MCF 10A (cell line): ENCODE measurements around the gene JCAD. TPM values are rescaled to one million over a fixed set of nuclear protein-coding genes. Genes with fewer than 3 reads are reported as not detected.

ENCODE experiments used
- BruUV-seq: library from RNA; stranded (reverse); fragments of 400-500 nt; replicated peaks from 2 replicates; lab custom pipeline; 2021; lab: Mats Ljungman, UMichigan
- CTCF ChIA-PET: fragments of 300-600 bp; sonication (Branson Sonifier 250); formaldehyde crosslinking; extraction: SDS; loops from one replicate; lab custom pipeline; 2021; ENCODE audit warnings: antibody characterized with exemption, inconsistent platforms; lab: Yijun Ruan, JAX
- POLR2A ChIA-PET: fragments of 300-600, 350-650 bp; sonication (Branson Sonifier 250); formaldehyde crosslinking; extraction: SDS; loops from one replicate; lab custom pipeline; 2020; ENCODE audit warnings: antibody characterized with exemption, inconsistent platforms; lab: Yijun Ruan, JAX
- DNase-seq: peaks from one replicate; pipeline ENCODE4 v3.0.0-alpha.2; 2018; ENCODE audit not compliant: unreplicated experiment
- H3K27ac Mint-ChIP-seq: one replicate; pipeline ENCODE4 v1.8.0; 2022; ENCODE audit warnings: mild to moderate bottlenecking, low read depth, mixed read lengths; ENCODE audit not compliant: unreplicated experiment
- H3K27me3 Mint-ChIP-seq: one replicate; pipeline ENCODE4 v1.8.0; 2022; ENCODE audit warnings: mixed read lengths; ENCODE audit not compliant: insufficient read depth, unreplicated experiment
- H3K36me3 Mint-ChIP-seq: one replicate; pipeline ENCODE4 v1.8.0; 2022; ENCODE audit warnings: mild to moderate bottlenecking, moderate library complexity, mixed read lengths; ENCODE audit not compliant: insufficient read depth, unreplicated experiment
- H3K4me1 Mint-ChIP-seq: one replicate; pipeline ENCODE4 v1.8.0; 2022; ENCODE audit warnings: mixed read lengths; ENCODE audit not compliant: insufficient read depth, unreplicated experiment
- H3K4me3 Mint-ChIP-seq: one replicate; pipeline ENCODE4 v1.8.0; 2022; ENCODE audit warnings: mild to moderate bottlenecking, moderate library complexity, mixed read lengths; ENCODE audit not compliant: unreplicated experiment
- H3K9me3 Mint-ChIP-seq: one replicate; pipeline ENCODE4 v1.8.0; 2022; ENCODE audit warnings: mixed read lengths; ENCODE audit not compliant: unreplicated experiment
- CTCF ChIP-seq: fragments of 200-600 bp; IDR thresholded peaks from one replicate; pipeline ENCODE4 v1.8.0; 2022; ENCODE audit warnings: antibody characterized with exemption, mild to moderate bottlenecking; ENCODE audit not compliant: unreplicated experiment
- intact Hi-C: fragments of 100-400 bp; cut with micrococcal nuclease; formaldehyde crosslinking; loops from 2 replicates; pipeline ENCODE4 v1.14.1; 2022
- total RNA-seq: library from RNA; stranded (reverse); gene quantifications from 2 replicates; pipeline ENCODE4 v1.2.3, GENCODE V29; 2022

JCAD gene
- total RNA-seq, 1 experiment from 2014 or later = 0.26 TPM

GRCh38 chr10:30018496-30018895 lies 40.9 kb downstream of the JCAD start:
- ChIA-PET POLR2A (no interaction called here), CTCF (no interaction called here)
- intact Hi-C loops = no loop called here
- TF ChIP-seq CTCF = no peak
- peaks cover 10% of the 10 kb centered on the region for H3K27me3 Mint-ChIP-seq
- DNase-seq = no peak
- H3K4me3 Mint-ChIP-seq = no peak overlapping the region
- no peaks in the 10 kb centered on the region for H3K36me3 Mint-ChIP-seq
- H3K9me3 Mint-ChIP-seq = no peaks in the 10 kb centered on the region
- no peak overlapping the region for H3K27ac Mint-ChIP-seq
- no TSS peak for BruUV-seq
- H3K4me1 Mint-ChIP-seq = peaks cover 6% of the 10 kb centered on the region

GRCh38 chr10:30017966-30018365 lies 41.4 kb downstream of the JCAD start:
- Mint-ChIP-seq H3K9me3 (no peaks in the 10 kb centered on the region), H3K4me3 (no peak overlapping the region), H3K36me3 (no peaks in the 10 kb centered on the region), H3K4me1 (peaks cover 6% of the 10 kb centered on the region), H3K27ac (no peak overlapping the region), H3K27me3 (peaks cover 10% of the 10 kb centered on the region)
- ChIA-PET POLR2A (no interaction called here), CTCF (no interaction called here)
- DNase-seq = no peak
- no TSS peak for BruUV-seq
- intact Hi-C loops = no loop called here
- no peak for TF ChIP-seq CTCF

- intact Hi-C loops = no loop called here
- no TSS peak for BruUV-seq
- no peak for DNase-seq
- CTCF ChIA-PET = no interaction called here
- peaks cover 10% of the 10 kb centered on the region for H3K27me3 Mint-ChIP-seq
- H3K27ac Mint-ChIP-seq = no peak overlapping the region
- H3K4me3 Mint-ChIP-seq = no peak overlapping the region
- TF ChIP-seq CTCF = no peak
- peaks cover 6% of the 10 kb centered on the region for H3K4me1 Mint-ChIP-seq
- POLR2A ChIA-PET = no interaction called here
- no peaks in the 10 kb centered on the region for H3K9me3 Mint-ChIP-seq
- H3K36me3 Mint-ChIP-seq = no peaks in the 10 kb centered on the region
These were observed 41.8 kb downstream of the JCAD start for GRCh38 chr10:30017556-30017955.

- peaks cover 10% of the 10 kb centered on the region for H3K27me3 Mint-ChIP-seq
- ChIA-PET POLR2A (no interaction called here), CTCF (interaction anchor here (0.9 to 1.2 kb wide), 3 partner anchors 12 to 19 kb away, joined by 3 to 4 read pairs (median 3); no protein-coding TSS in a partner anchor)
- DNase-seq = no peak
- no peak overlapping the region for H3K27ac Mint-ChIP-seq
- H3K4me3 Mint-ChIP-seq = no peak overlapping the region
- no peaks in the 10 kb centered on the region for H3K9me3 Mint-ChIP-seq
- no peaks in the 10 kb centered on the region for H3K36me3 Mint-ChIP-seq
- no peak for TF ChIP-seq CTCF
- intact Hi-C loops = no loop called here
- BruUV-seq = no TSS peak
- H3K4me1 Mint-ChIP-seq = peaks cover 6% of the 10 kb centered on the region
These were observed 44.9 kb downstream of the JCAD start for GRCh38 chr10:30014511-30014910.
